ENCODE measurements around the gene PDE6B. TPM values are rescaled to one million over a fixed set of nuclear protein-coding genes. Genes with fewer than 3 reads are reported as not detected.

Gene PDE6B
- total RNA-seq, 1 donor: not detected

DNA sequence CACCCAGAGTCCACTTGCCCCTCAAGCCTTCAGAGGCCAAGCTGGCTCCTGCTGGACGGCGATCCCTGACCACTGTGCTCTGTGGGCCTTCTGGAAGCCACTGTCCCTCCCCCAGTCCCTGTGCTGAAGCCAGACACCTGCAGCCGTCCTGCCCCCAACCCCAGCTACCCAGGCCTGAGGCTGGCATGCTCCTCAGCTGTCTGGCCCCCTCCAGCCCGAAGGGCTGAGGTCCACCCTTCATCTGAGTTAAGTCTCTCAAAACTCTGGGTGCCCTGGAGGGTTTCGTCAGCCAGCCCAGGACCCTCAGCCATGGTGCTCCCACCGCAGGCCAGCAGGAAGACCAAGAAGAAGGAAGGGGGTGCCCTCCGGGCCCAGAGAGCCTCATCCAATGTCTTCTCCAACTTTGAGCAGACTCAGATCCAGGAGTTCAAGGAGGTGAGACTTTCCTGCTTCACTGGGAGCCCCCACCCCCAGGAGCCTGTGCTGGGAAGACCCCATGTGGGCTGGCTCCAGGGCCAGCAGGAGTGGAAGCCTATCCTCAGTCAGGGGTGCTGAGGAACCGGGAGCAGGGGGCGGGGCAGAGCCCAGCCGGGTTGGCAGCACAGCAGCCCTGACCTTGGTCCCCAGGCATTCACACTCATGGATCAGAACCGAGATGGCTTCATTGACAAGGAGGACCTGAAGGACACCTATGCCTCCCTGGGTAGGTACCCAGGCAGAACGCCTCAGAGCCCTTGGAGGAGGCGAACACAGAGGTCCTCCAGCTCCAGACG lies 53.1 kb downstream of the PDE6B start:
- Histone ChIP-seq H2AFZ (ENCODE audit: low read length) (no peak overlapping the region), H3K27me3 (ENCODE audit: insufficient read depth, low read length) (no peaks in the 10 kb centered on the region), H3K4me1 (ENCODE audit: insufficient read depth, low read length) (peaks cover 19% of the 10 kb centered on the region), H3K4me2 (ENCODE audit: insufficient read depth, low read length) (no peak overlapping the region), H4K20me1 (ENCODE audit: insufficient read depth, low read length) (peaks cover 11% of the 10 kb centered on the region), H3K9me3 (ENCODE audit: low read depth, low read length) (no peaks in the 10 kb centered on the region), H3K4me3 (ENCODE audit: insufficient read depth, low read length) (no peak overlapping the region), H3K36me3 (ENCODE audit: insufficient read depth, low read length) (no peaks in the 10 kb centered on the region), H3K27ac (ENCODE audit: low read depth, low read length) (no peak overlapping the region), H3K79me2 (ENCODE audit: insufficient read depth, low read length) (peaks cover 19% of the 10 kb centered on the region)
- TF ChIP-seq, protein P1, sequence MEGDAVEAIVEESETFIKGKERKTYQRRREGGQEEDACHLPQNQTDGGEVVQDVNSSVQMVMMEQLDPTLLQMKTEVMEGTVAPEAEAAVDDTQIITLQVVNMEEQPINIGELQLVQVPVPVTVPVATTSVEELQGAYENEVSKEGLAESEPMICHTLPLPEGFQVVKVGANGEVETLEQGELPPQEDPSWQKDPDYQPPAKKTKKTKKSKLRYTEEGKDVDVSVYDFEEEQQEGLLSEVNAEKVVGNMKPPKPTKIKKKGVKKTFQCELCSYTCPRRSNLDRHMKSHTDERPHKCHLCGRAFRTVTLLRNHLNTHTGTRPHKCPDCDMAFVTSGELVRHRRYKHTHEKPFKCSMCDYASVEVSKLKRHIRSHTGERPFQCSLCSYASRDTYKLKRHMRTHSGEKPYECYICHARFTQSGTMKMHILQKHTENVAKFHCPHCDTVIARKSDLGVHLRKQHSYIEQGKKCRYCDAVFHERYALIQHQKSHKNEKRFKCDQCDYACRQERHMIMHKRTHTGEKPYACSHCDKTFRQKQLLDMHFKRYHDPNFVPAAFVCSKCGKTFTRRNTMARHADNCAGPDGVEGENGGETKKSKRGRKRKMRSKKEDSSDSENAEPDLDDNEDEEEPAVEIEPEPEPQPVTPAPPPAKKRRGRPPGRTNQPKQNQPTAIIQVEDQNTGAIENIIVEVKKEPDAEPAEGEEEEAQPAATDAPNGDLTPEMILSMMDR (IDR thresholded peaks at IDR 0.05; ENCODE audit: extremely low read depth, low read depth, low read length): no peak
- no peak for DNase-seq (ENCODE audit: insufficient read length, low spot score, missing footprints)

DNA sequence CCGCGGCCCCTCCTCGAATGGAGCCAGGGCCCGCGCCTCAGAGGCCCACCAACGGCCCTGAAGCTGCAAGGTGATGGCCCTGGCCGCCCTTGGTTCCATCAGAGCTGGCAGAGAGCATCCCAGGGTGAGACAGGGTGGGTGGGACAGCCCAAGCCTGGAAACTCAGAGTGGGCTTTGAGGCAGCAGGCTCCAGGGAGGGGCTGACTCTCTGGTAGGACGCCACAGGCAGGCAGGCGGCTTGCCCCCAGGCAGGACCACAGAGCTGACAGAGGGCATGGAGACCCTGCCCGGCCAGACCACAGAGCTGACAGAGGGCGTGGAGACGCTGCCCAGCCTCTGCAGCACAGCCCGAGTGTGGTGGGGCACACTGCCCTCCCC lies 53.7 kb downstream of the PDE6B start:
- no peak for DNase-seq (ENCODE audit: insufficient read length, low spot score, missing footprints)

DNA sequence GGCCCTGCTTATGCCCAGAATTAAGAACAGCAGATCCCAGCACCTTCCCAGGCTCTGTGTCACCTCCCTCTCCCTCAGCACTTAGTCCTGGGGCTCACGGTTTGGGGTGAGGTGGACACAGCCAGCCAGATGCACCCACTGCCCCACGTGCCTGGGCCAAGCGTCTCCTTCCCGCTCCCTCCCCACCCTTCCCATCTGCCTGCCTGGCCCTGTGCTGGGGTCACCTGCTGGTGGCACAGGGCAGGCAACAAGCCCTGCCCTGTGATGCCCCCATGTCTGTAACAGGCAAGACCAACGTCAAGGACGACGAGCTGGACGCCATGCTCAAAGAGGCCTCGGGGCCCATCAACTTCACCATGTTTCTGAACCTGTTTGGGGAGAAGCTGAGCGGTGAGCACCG lies 54.3 kb downstream of the PDE6B start:
- no peak overlapping the region for H2AFZ ChIP-seq (ENCODE audit: low read length)
- no peak overlapping the region for H3K4me3 ChIP-seq (ENCODE audit: insufficient read depth, low read length)
- DNase-seq (ENCODE audit: insufficient read length, low spot score, missing footprints): no peak
- H3K27ac ChIP-seq (ENCODE audit: low read depth, low read length): no peak overlapping the region
- peaks cover 14% of the 10 kb centered on the region for H3K79me2 ChIP-seq (ENCODE audit: insufficient read depth, low read length)
- H3K27me3 ChIP-seq (ENCODE audit: insufficient read depth, low read length): no peaks in the 10 kb centered on the region
- H3K4me1 ChIP-seq (ENCODE audit: insufficient read depth, low read length): peaks cover 19% of the 10 kb centered on the region
- TF ChIP-seq, protein P1 (IDR thresholded peaks at IDR 0.05; ENCODE audit: extremely low read depth, low read depth, low read length): no peak
- peaks cover 11% of the 10 kb centered on the region for H4K20me1 ChIP-seq (ENCODE audit: insufficient read depth, low read length)
- H3K9me3 ChIP-seq (ENCODE audit: low read depth, low read length): no peaks in the 10 kb centered on the region
- no peak overlapping the region for H3K4me2 ChIP-seq (ENCODE audit: insufficient read depth, low read length)
- no peaks in the 10 kb centered on the region for H3K36me3 ChIP-seq (ENCODE audit: insufficient read depth, low read length)

More for the DNA sequence above, 53.7 kb downstream of the PDE6B start:
- Histone ChIP-seq H3K9me3 (ENCODE audit: low read depth, low read length) (no peaks in the 10 kb centered on the region), H3K27me3 (ENCODE audit: insufficient read depth, low read length) (no peaks in the 10 kb centered on the region), H3K4me2 (ENCODE audit: insufficient read depth, low read length) (no peak overlapping the region), H3K4me3 (ENCODE audit: insufficient read depth, low read length) (no peak overlapping the region), H3K27ac (ENCODE audit: low read depth, low read length) (no peak overlapping the region), H2AFZ (ENCODE audit: low read length) (no peak overlapping the region), H3K4me1 (ENCODE audit: insufficient read depth, low read length) (peaks cover 19% of the 10 kb centered on the region), H3K36me3 (ENCODE audit: insufficient read depth, low read length) (no peaks in the 10 kb centered on the region), H4K20me1 (ENCODE audit: insufficient read depth, low read length) (peaks cover 11% of the 10 kb centered on the region), H3K79me2 (ENCODE audit: insufficient read depth, low read length) (peaks cover 17% of the 10 kb centered on the region)
- TF ChIP-seq, protein P1 (IDR thresholded peaks at IDR 0.05; ENCODE audit: extremely low read depth, low read depth, low read length): no peak

DNA sequence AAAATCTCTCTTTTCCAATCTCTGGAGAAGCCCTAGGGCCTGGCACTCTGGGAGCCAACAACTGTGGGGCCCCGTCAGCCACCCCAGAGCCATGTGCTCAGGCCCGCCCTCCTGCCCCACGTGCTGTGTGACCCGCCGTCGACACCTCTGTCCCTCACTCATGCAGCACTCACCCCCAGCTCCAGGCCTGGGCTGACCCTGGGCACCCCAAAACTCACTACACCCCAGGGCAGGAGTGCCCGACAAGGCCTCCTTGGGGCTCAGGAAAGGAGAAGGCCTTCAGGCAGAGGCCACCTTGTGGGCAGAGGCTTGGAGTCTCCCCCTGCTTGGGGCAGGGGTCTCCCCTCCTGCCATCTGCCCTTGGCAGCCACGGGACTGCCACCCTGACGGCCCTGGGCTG lies 54.7 kb downstream of the PDE6B start:
- H3K79me2 ChIP-seq (ENCODE audit: insufficient read depth, low read length): peaks cover 9% of the 10 kb centered on the region
- no peak for DNase-seq (ENCODE audit: insufficient read length, low spot score, missing footprints)
- peaks cover 17% of the 10 kb centered on the region for H3K4me1 ChIP-seq (ENCODE audit: insufficient read depth, low read length)
- no peaks in the 10 kb centered on the region for H3K27me3 ChIP-seq (ENCODE audit: insufficient read depth, low read length)
- no peaks in the 10 kb centered on the region for H3K9me3 ChIP-seq (ENCODE audit: low read depth, low read length)
- no peak overlapping the region for H2AFZ ChIP-seq (ENCODE audit: low read length)
- no peaks in the 10 kb centered on the region for H3K36me3 ChIP-seq (ENCODE audit: insufficient read depth, low read length)
- H4K20me1 ChIP-seq (ENCODE audit: insufficient read depth, low read length): peaks cover 11% of the 10 kb centered on the region
- H3K4me3 ChIP-seq (ENCODE audit: insufficient read depth, low read length): no peak overlapping the region
- no peak overlapping the region for H3K27ac ChIP-seq (ENCODE audit: low read depth, low read length)
- H3K4me2 ChIP-seq (ENCODE audit: insufficient read depth, low read length): peak overlapping the region; percentile 79
- TF ChIP-seq, protein P1 (IDR thresholded peaks at IDR 0.05; ENCODE audit: extremely low read depth, low read depth, low read length): no peak
